Upper lobe of left lung (tissue), 4 donors: ENCODE measurements around the gene GALNT8.

Experiments used
- CTCF ChIP-seq, 6 experiments: fragments of 450-650 bp in 4 of 6; fragments of 200-600 bp in 2 of 6; sonication (generic) in 2 of 6; IDR thresholded peaks; one replicate each; pipeline ENCODE4 v1.5.1; 2016 to 2019; ENCODE audit warnings: antibody characterized with exemption in 6 of 6
- POLR2AphosphoS5 ChIP-seq, 2 donors: sonication (generic); formaldehyde crosslinking; IDR thresholded peaks; one replicate each; pipeline ENCODE4 v1.5.1; 2017; ENCODE audit warnings: antibody characterized with exemption in 2 of 2

GRCh38 chr12:4794491-4794890 is 74.3 kb downstream of the GALNT8 start:
- TF ChIP-seq POLR2AphosphoS5 (IDR thresholded peaks at IDR 0.05) (no peak), CTCF (IDR thresholded peaks at IDR 0.05) (no peak)
